Cardiac muscle cell (in vitro differentiated cells and primary cell): ENCODE results near the gene CFAP43. TPM values are rescaled to one million over a fixed set of nuclear protein-coding genes. Genes with fewer than 3 reads are reported as not detected.

Experiments used
- DNase-seq, 2 donors: peaks; one replicate each; pipeline versions ENCODE4 v3.0.0 to v3.0.0-alpha.2; 2010 to 2017; ENCODE audit warnings: low read depth in 1 of 2, low spot score in 1 of 2
- H3K27ac ChIP-seq: fragments of 200-600 bp; sonication (generic); 2 replicates; pipeline ENCODE4 v1.5.1; 2016
- H3K27me3 ChIP-seq: fragments of 200-600 bp; sonication (generic); 2 replicates; pipeline ENCODE4 v1.6.0; 2016; ENCODE audit warnings: control low read depth
- H3K36me3 ChIP-seq: fragments of 200-600 bp; sonication (generic); 2 replicates; pipeline ENCODE4 v1.5.1; 2016; ENCODE audit warnings: control low read depth
- H3K4me1 ChIP-seq: fragments of 200-600 bp; sonication (generic); 2 replicates; pipeline ENCODE4 v1.8.1; 2017; ENCODE audit warnings: low read depth, mild to moderate bottlenecking, mixed run types
- H3K4me3 ChIP-seq: fragments of 200-600 bp; sonication (generic); 2 replicates; pipeline ENCODE4 v1.5.1; 2016; ENCODE audit warnings: mild to moderate bottlenecking
- H3K9me3 ChIP-seq: fragments of 200-600 bp; sonication (generic); 2 replicates; pipeline ENCODE4 v1.5.1; 2017; ENCODE audit warnings: low read depth, mild to moderate bottlenecking, control low read depth
- CTCF ChIP-seq: IDR thresholded peaks from 2 replicates; pipeline ENCODE4 v1.5.1; 2012; ENCODE audit warnings: low read depth, mild to moderate bottlenecking, low read length
- polyA plus RNA-seq: library from polyadenylated mRNA; unstranded; fragments of >200 nt; fragmentation: Nextera tagmentation; extraction: Ambion mirVana; gene quantifications from 2 replicates; pipeline ENCODE4 v1.2.1, GENCODE V29; 2016
- total RNA-seq: library from RNA; depleted of rRNA; stranded (reverse); fragments of >200 nt; gene quantifications from 2 replicates; pipeline ENCODE4 v1.2.3, GENCODE V29; 2016

The CFAP43 gene
- total and polyA plus RNA-seq, 2 experiments from 2014 or later: 0.36 to 0.67 TPM

GRCh38 chr10:104268405-104268712 lies 36.2 kb upstream of the CFAP43 start:
- H3K27ac ChIP-seq: peak overlapping the region; percentile 21
- TF ChIP-seq CTCF: no peak
- H3K36me3 ChIP-seq: peaks cover 31% of the 10 kb centered on the region

GRCh38 chr10:104267721-104268404 lies 35.7 kb upstream of the CFAP43 start:
- no peak overlapping the region for H3K27ac ChIP-seq
- no peaks in the 10 kb centered on the region for H3K27me3 ChIP-seq
- TF ChIP-seq CTCF: no peak
- peak overlapping the region; percentile 60 for H3K4me3 ChIP-seq
- no peaks in the 10 kb centered on the region for H3K9me3 ChIP-seq
- peaks cover 36% of the 10 kb centered on the region for H3K36me3 ChIP-seq
- DNase-seq: no peak
- peaks cover 4% of the 10 kb centered on the region for H3K4me1 ChIP-seq

More at GRCh38 chr10:104268405-104268712, 36.2 kb upstream of the CFAP43 start:
- Histone ChIP-seq H3K4me3 (peak overlapping the region; percentile 60), H3K4me1 (peaks cover 4% of the 10 kb centered on the region), H3K27me3 (no peaks in the 10 kb centered on the region), H3K9me3 (no peaks in the 10 kb centered on the region)
- DNase-seq: no peak

GRCh38 chr10:104264783-104265182 lies 32.6 kb upstream of the CFAP43 start:
- TF ChIP-seq CTCF: no peak
- Histone ChIP-seq H3K4me1 (peaks cover 21% of the 10 kb centered on the region), H3K27ac (no peak overlapping the region), H3K27me3 (no peaks in the 10 kb centered on the region), H3K9me3 (no peaks in the 10 kb centered on the region), H3K4me3 (no peak overlapping the region), H3K36me3 (peaks cover 44% of the 10 kb centered on the region)
- no peak for DNase-seq

- no peak overlapping the region for H3K27ac ChIP-seq
- H3K36me3 ChIP-seq: peaks cover 48% of the 10 kb centered on the region
- H3K4me1 ChIP-seq: peaks cover 21% of the 10 kb centered on the region
- H3K9me3 ChIP-seq: no peaks in the 10 kb centered on the region
- peak in 1 of 2 donors; percentile 34 for DNase-seq
- H3K27me3 ChIP-seq: no peaks in the 10 kb centered on the region
- no peak for TF ChIP-seq CTCF
- no peak overlapping the region for H3K4me3 ChIP-seq
These were observed 29.9 kb upstream of the CFAP43 start for GRCh38 chr10:104262055-104262454.

GRCh38 chr10:104260775-104261115 lies 28.6 kb upstream of the CFAP43 start:
- Histone ChIP-seq H3K4me1 (peaks cover 25% of the 10 kb centered on the region), H3K4me3 (no peak overlapping the region), H3K27ac (peak overlapping the region; percentile 20), H3K27me3 (no peaks in the 10 kb centered on the region), H3K9me3 (no peaks in the 10 kb centered on the region), H3K36me3 (peaks cover 38% of the 10 kb centered on the region)
- DNase-seq: peak in 1 of 2 donors; percentile 75
- TF ChIP-seq CTCF: no peak
